ENCODE results near the gene TRAK1.

The TRAK1 gene

GRCh38 chr3:42149975-42150374 lies 58.8 kb downstream of the TRAK1 start:
- no peaks in the 10 kb centered on the region for H3K27me3 ChIP-seq
- H3K4me1 ChIP-seq = no peaks in the 10 kb centered on the region; the same call in 1 of the 2 replicates
- no peak for DNase-seq
- H3K36me3 ChIP-seq = no peaks in the 10 kb centered on the region
- no peak for TF ChIP-seq CTCF (IDR thresholded peaks at IDR 0.05; ENCODE audit: low read depth, low read length)
- no peak overlapping the region for H3K4me3 ChIP-seq (ENCODE audit: low read depth, low read length)
- H3K9me3 ChIP-seq = no peaks in the 10 kb centered on the region

- no peak for DNase-seq
- no peaks in the 10 kb centered on the region for H3K27me3 ChIP-seq
- no peak for TF ChIP-seq CTCF (IDR thresholded peaks at IDR 0.05; ENCODE audit: low read depth, low read length)
- no peaks in the 10 kb centered on the region; the same call in 1 of the 2 replicates for H3K4me1 ChIP-seq
- no peaks in the 10 kb centered on the region for H3K9me3 ChIP-seq
- no peaks in the 10 kb centered on the region for H3K36me3 ChIP-seq
- no peak overlapping the region for H3K4me3 ChIP-seq (ENCODE audit: low read depth, low read length)
Measured at GRCh38 chr3:42151596-42152168, 60.5 kb downstream of the TRAK1 start.

GRCh38 chr3:42152193-42152592 lies 61.0 kb downstream of the TRAK1 start:
- H3K36me3 ChIP-seq = no peaks in the 10 kb centered on the region
- H3K4me1 ChIP-seq = no peaks in the 10 kb centered on the region; the same call in 1 of the 2 replicates
- H3K9me3 ChIP-seq = no peaks in the 10 kb centered on the region
- no peaks in the 10 kb centered on the region for H3K27me3 ChIP-seq
- H3K4me3 ChIP-seq (ENCODE audit: low read depth, low read length) = no peak overlapping the region
- DNase-seq = no peak
- TF ChIP-seq CTCF (IDR thresholded peaks at IDR 0.05; ENCODE audit: low read depth, low read length) = no peak

GRCh38 chr3:42153039-42153438 lies 61.9 kb downstream of the TRAK1 start:
- no peak for TF ChIP-seq CTCF (IDR thresholded peaks at IDR 0.05; ENCODE audit: low read depth, low read length)
- Histone ChIP-seq H3K36me3 (no peaks in the 10 kb centered on the region), H3K9me3 (no peaks in the 10 kb centered on the region), H3K4me3 (ENCODE audit: low read depth, low read length) (no peak overlapping the region), H3K27me3 (no peaks in the 10 kb centered on the region), H3K4me1 (no peaks in the 10 kb centered on the region; the same call in 1 of the 2 replicates)
- no peak for DNase-seq

GRCh38 chr3:42157540-42158538 lies 66.7 kb downstream of the TRAK1 start:
- peaks cover 3% of the 10 kb centered on the region for H3K4me1 ChIP-seq

More at GRCh38 chr3:42157540-42158538, 66.7 kb downstream of the TRAK1 start:
- no peak overlapping the region for H3K4me3 ChIP-seq (ENCODE audit: low read depth, low read length)
- TF ChIP-seq CTCF (IDR thresholded peaks at IDR 0.05; ENCODE audit: low read depth, low read length) = no peak
- no peak for DNase-seq
- H3K36me3 ChIP-seq = no peaks in the 10 kb centered on the region
- no peaks in the 10 kb centered on the region for H3K9me3 ChIP-seq
- H3K27me3 ChIP-seq = no peaks in the 10 kb centered on the region
